HUES64 (cell line): ENCODE measurements around the gene KDELR1.
"Not testable (repeated sequence)": the region's sequence is repeated elsewhere in the genome, so short reads cannot be mapped to it uniquely, and the experiment has no call there.

Source experiments
- H3K27ac ChIP-seq: 2 replicates; pipeline ENCODE4 v1.7.0; 2013; ENCODE audit warnings: low read depth, low read length, inconsistent platforms
- H3K27me3 ChIP-seq: 2 replicates; pipeline ENCODE4 v1.6.1; 2013; ENCODE audit warnings: mild to moderate bottlenecking, low read length; ENCODE audit not compliant: insufficient read depth
- H3K36me3 ChIP-seq: 2 replicates; pipeline ENCODE4 v1.6.1; 2013; ENCODE audit warnings: mild to moderate bottlenecking, low read length; ENCODE audit not compliant: insufficient read depth
- H3K4me1 ChIP-seq: 2 replicates; pipeline ENCODE4 v1.6.1; 2013; ENCODE audit warnings: mild to moderate bottlenecking, low read length, moderate library complexity; ENCODE audit not compliant: insufficient read depth
- H3K4me3 ChIP-seq: 2 replicates; pipeline ENCODE4 v1.5.1; 2013; ENCODE audit warnings: mild to moderate bottlenecking, low read length, moderate library complexity
- H3K9ac ChIP-seq: 2 replicates; pipeline ENCODE4 v1.6.1; 2013; ENCODE audit warnings: mild to moderate bottlenecking, low read depth, low read length
- H3K9me3 ChIP-seq: 2 replicates; pipeline ENCODE4 v1.6.1; 2013; ENCODE audit warnings: low read depth, low read length; ENCODE audit not compliant: insufficient read depth
- WGBS: fragments of 150-250, 120-280 bp; methylation state at CpG from one replicate; pipeline ENCODE4 v1.1.7; 2013; ENCODE audit warnings: missing lambda C conversion rate; 5-methylcytosine and 5-hydroxymethylcytosine counted together

KDELR1 gene

DNA sequence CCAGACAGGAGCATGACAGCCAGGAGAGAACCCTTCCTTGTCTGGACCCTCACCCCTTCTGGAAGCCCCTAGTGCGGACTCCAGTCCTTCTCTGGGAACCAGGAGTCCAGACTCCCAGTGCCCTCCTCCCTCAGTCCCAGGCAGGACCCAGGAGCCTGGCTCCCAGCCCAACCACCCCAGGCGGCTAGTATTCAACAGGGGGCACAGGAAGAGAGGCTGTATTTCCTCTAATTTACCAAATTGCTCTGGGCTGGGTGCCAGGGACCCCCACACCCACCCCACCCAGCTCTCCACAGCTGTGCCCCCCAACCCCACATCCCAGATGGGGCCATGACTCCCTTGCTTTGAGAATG lies 5.4 kb upstream of the KDELR1 start:
- WGBS, result 86% methylated on average over 2 of the region's 2 CpGs
- H3K27ac ChIP-seq, result no peak overlapping the region

GRCh38 chr19:48396016-48396823 lies 4.9 kb upstream of the KDELR1 start:
- no peaks in the 10 kb centered on the region for H3K9me3 ChIP-seq
- H3K27me3 ChIP-seq, result peaks cover 59% of the 10 kb centered on the region
- no peaks in the 10 kb centered on the region for H3K36me3 ChIP-seq
- peaks cover 12% of the 10 kb centered on the region for H3K4me1 ChIP-seq
- H3K27ac ChIP-seq, result no peak overlapping the region
- no peak overlapping the region for H3K4me3 ChIP-seq
- H3K9ac ChIP-seq, result no peak overlapping the region
- WGBS, result 61% methylated on average over 24 of the region's 24 CpGs

More for the DNA sequence above, 5.4 kb upstream of the KDELR1 start:
- H3K4me1 ChIP-seq, result peaks cover 17% of the 10 kb centered on the region
- no peak overlapping the region for H3K4me3 ChIP-seq
- peaks cover 59% of the 10 kb centered on the region for H3K27me3 ChIP-seq
- H3K9me3 ChIP-seq, result no peaks in the 10 kb centered on the region
- H3K9ac ChIP-seq, result no peak overlapping the region
- H3K36me3 ChIP-seq, result no peaks in the 10 kb centered on the region

- peaks cover 9% of the 10 kb centered on the region; the same call in 1 of the 2 replicates for H3K4me1 ChIP-seq
- H3K36me3 ChIP-seq, result no peaks in the 10 kb centered on the region
- H3K27ac ChIP-seq, result no peak overlapping the region
- no peaks in the 10 kb centered on the region for H3K9me3 ChIP-seq
- 40% methylated on average over 8 of the region's 9 CpGs for WGBS
- H3K4me3 ChIP-seq, result no peak overlapping the region
- H3K9ac ChIP-seq, result no peak overlapping the region
- peaks cover 59% of the 10 kb centered on the region for H3K27me3 ChIP-seq
These were observed 4.1 kb upstream of the KDELR1 start for GRCh38 chr19:48395499-48395898.

GRCh38 chr19:48395170-48395455 lies 3.8 kb upstream of the KDELR1 start:
- WGBS, result 21% methylated on average over 6 of the region's 6 CpGs
- H3K4me1 ChIP-seq, result peaks cover 9% of the 10 kb centered on the region; the same call in 1 of the 2 replicates
- peaks cover 59% of the 10 kb centered on the region for H3K27me3 ChIP-seq
- H3K9ac ChIP-seq, result no peak overlapping the region
- H3K4me3 ChIP-seq, result peak overlapping the region; percentile 35; the same call in 1 of the 2 replicates
- no peaks in the 10 kb centered on the region for H3K9me3 ChIP-seq
- no peak overlapping the region for H3K27ac ChIP-seq
- no peaks in the 10 kb centered on the region for H3K36me3 ChIP-seq

GRCh38 chr19:48394331-48395169 lies 3.2 kb upstream of the KDELR1 start:
- H3K36me3 ChIP-seq, result peaks cover 1% of the 10 kb centered on the region
- no peaks in the 10 kb centered on the region for H3K9me3 ChIP-seq
- peaks cover 59% of the 10 kb centered on the region for H3K27me3 ChIP-seq
- H3K27ac ChIP-seq, result no peak overlapping the region
- H3K4me1 ChIP-seq, result peaks cover 9% of the 10 kb centered on the region; the same call in 1 of the 2 replicates
- H3K4me3 ChIP-seq, result peak overlapping the region; percentile 55
- H3K9ac ChIP-seq, result no peak overlapping the region; the same call in 1 of the 2 replicates
- 15% methylated on average over 31 of the region's 38 CpGs for WGBS

GRCh38 chr19:48393559-48394330 lies 2.4 kb upstream of the KDELR1 start, which contains the start of gene GRIN2D:
Gene GRIN2D, plus strand, starts transcription at chr19:48393668. Its CDS starts 4,725 bp downstream, at chr19:48398393.
- H3K9me3 ChIP-seq, result no peaks in the 10 kb centered on the region
- WGBS, result 5% methylated on average over 40 of the region's 40 CpGs
- peak within 1 kb of the TSS; percentile 41; the same call in 1 of the 2 replicates for H3K9ac ChIP-seq
- peaks cover 9% of the 10 kb centered on the region for H3K36me3 ChIP-seq
- H3K27me3 ChIP-seq, result peaks cover 59% of the 10 kb centered on the region
- H3K27ac ChIP-seq, result no peak within 1 kb of the TSS
- H3K4me3 ChIP-seq, result peak within 1 kb of the TSS; percentile 55
- H3K4me1 ChIP-seq, result peaks cover 9% of the 10 kb centered on the region; the same call in 1 of the 2 replicates

DNA sequence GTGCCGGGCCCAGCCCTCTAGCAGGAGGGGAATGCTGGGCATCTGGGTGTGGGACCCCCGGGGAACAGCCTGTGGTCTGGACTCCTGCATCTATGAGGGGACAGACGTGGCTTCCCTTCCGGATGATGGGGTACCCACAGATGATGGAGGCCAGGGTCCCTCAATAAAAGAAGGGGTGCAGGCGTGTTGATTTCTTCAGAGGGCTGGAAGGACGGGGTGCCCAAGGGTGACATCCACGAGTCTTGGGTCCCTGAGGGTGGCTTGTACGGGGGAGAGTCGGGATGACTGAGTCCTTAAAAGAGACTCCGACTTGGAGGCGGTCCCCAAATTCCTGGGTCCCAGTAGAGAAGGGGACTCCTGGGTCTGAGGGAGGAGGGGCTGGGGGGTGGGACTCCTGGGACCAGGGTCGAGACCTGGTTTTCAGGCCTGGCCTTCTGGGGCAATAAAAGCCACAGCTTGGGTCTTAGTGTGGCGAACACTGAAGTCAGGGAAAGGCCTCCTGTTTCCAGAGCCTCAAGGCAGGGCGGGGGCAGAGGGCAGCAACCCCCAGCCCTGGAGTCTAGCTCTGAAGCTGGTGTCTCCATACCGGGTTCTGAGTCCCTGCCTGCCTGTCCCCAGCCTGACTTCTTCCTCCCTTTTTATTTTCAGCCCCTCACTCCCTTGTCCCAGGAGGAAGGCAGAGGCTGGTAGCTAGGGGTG lies 1.7 kb upstream of the KDELR1 start:
- no peak overlapping the region for H3K9ac ChIP-seq
- H3K27ac ChIP-seq, result no peak overlapping the region
- H3K9me3 ChIP-seq, result no peaks in the 10 kb centered on the region
- peaks cover 9% of the 10 kb centered on the region; the same call in 1 of the 2 replicates for H3K4me1 ChIP-seq
- 75% methylated on average over 15 of the region's 15 CpGs for WGBS
- H3K27me3 ChIP-seq, result peaks cover 57% of the 10 kb centered on the region
- peak overlapping the region; percentile 55 for H3K4me3 ChIP-seq
- H3K36me3 ChIP-seq, result peaks cover 16% of the 10 kb centered on the region

- WGBS, result 65% methylated on average over 1 of the region's 1 CpG
These were observed 624 bp upstream of the KDELR1 start for GRCh38 chr19:48392006-48392344.

DNA sequence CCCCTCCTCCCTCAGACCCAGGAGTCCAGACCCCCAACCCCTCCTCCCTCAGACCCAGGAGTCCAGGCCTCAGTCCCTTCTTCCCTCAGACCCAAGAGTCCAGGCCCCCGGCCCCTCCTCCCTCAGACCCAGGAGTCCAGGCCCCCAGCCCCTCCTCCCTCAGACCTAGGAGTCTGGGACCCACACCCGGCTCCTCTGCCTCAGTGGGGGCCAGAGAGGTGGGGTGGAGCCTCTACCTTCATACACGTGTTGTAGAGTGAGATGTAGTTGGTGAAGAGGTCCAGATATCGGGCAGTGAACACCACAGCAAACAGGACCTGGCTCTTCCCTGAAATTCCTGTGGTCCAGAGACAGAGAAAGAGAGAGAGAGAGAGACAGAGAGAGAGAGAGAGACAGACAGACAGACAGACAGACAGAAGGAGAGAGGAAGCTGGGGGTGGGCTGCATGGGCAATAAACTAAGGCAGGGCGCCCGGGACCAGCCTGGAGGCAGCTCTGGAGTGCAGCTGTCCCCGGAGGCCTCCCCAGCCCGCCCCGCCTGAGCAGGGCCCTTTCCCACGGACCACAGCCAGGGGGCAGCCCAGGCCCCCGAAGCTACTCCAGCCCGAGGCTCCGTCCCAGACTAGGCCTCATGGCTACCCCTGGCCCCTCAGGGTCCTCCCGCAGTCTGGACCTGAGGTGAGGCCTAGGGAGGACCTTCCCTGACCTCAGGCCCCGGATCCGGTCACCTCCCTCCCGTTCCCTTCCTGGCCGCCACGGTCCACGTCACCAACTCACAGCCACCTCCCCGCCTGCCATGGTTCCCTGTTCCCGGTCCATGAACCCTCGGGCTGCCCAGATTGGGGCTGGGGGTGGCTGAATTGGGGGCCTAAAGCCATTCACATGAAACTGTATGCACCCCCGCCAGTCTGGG lies 907 bp downstream of the KDELR1 start:
- Histone ChIP-seq H3K27me3 (peaks cover 31% of the 10 kb centered on the region), H3K27ac (peak overlapping the region; percentile 77), H3K9me3 (no peaks in the 10 kb centered on the region), H3K9ac (peak overlapping the region; percentile 92), H3K4me3 (peak overlapping the region; percentile 90), H3K36me3 (peaks cover 40% of the 10 kb centered on the region), H3K4me1 (peaks cover 3% of the 10 kb centered on the region; the same call in 1 of the 2 replicates)
- WGBS, result 7% methylated on average over 24 of the region's 24 CpGs

More at GRCh38 chr19:48392006-48392344, 624 bp upstream of the KDELR1 start:
- H3K4me1 ChIP-seq, H3K27ac ChIP-seq, H3K9ac ChIP-seq, H3K4me3 ChIP-seq, H3K9me3 ChIP-seq: not testable (repeated sequence)
- peaks cover 46% of the 10 kb centered on the region for H3K27me3 ChIP-seq
- H3K36me3 ChIP-seq, result peaks cover 26% of the 10 kb centered on the region

DNA sequence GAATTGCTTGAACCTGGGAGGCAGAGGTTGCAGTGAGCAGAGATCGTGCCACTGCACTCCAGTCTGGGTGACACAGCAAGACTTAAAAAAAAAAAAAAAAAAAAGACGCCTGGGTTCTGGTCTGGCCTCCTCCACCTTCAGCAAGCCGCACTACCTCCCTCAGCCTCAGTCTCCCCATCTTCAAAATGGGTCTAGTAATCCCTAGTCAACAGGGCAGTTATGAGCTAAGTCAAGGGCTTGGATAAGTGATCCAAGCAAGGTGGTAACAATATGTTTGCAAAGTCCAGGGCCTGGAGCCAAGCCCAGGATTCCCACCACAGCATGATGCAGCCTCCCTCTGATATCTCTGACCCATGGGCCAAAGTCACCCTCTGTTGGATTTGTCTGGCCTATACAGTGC lies 4.4 kb downstream of the KDELR1 start:
- H3K27me3 ChIP-seq, result no peaks in the 10 kb centered on the region
- 96% methylated on average over 2 of the region's 3 CpGs for WGBS
- no peak overlapping the region for H3K27ac ChIP-seq
- H3K9ac ChIP-seq, result no peak overlapping the region
- H3K9me3 ChIP-seq, result no peaks in the 10 kb centered on the region
- no peaks in the 10 kb centered on the region; the same call in 1 of the 2 replicates for H3K4me1 ChIP-seq
- peaks cover 73% of the 10 kb centered on the region for H3K36me3 ChIP-seq
- H3K4me3 ChIP-seq, result no peak overlapping the region
